ENCODE results near the gene HSPA12B. TPM values are rescaled to one million over a fixed set of nuclear protein-coding genes. Genes with fewer than 3 reads are reported as not detected.
A peak's percentile ranks its signal among the peaks of the same experiment; 100 is the strongest.

HSPA12B gene
- total and polyA plus RNA-seq, 2 of the 13 experiments (the other 11 are each of a cell fraction or from before 2014, with no cell fraction given): 0.01 TPM; not detected in 1

- TF ChIP-seq PRDM4 (CRISPR knock-in tag; IDR thresholded peaks at IDR 0.05; ENCODE audit: borderline replicate concordance) (no peak), ZNF281 (CRISPR knock-in tag; IDR thresholded peaks at IDR 0.05; ENCODE audit: borderline replicate concordance) (0 out of 2 replicates have a peak, but pooled peaks have one; percentile 15), POLR2G (IDR thresholded peaks at IDR 0.05; ENCODE audit: low read depth, low read length) (no peak), SOX13 (IDR thresholded peaks at IDR 0.05) (no peak), SOX13 (CRISPR knock-in tag; conservative IDR thresholded peaks at IDR 0.05 in 1 of 2, IDR thresholded peaks at IDR 0.05 in 1 of 2) (peak in 1 of 2 experiments; percentile 18; a peak in 1 of 4 replicates), ZNF263 (CRISPR knock-in tag; IDR thresholded peaks at IDR 0.05) (no peak), SRY (CRISPR knock-in tag; IDR thresholded peaks at IDR 0.05) (no peak), ZMYM3 (CRISPR knock-in tag; IDR thresholded peaks at IDR 0.05) (peak; percentile 51), ZNF407 (CRISPR knock-in tag; IDR thresholded peaks at IDR 0.05; ENCODE audit: not compliant biosample characterization) (no peak), ZNF430 (CRISPR knock-in tag; IDR thresholded peaks at IDR 0.05) (0 out of 2 replicates have a peak, but pooled peaks have one; percentile 22), PHF21A (CRISPR knock-in tag; IDR thresholded peaks at IDR 0.05) (peak; percentile 40; the same call in 1 of the 2 replicates), ZNF713 (CRISPR knock-in tag; IDR thresholded peaks at IDR 0.05) (0 out of 2 replicates have a peak, but pooled peaks have one; percentile 40)
These were observed 31.2 kb upstream of the HSPA12B start (continued) for GRCh38 chr20:3701061-3701998.

Measured in HepG2 (cell line).